GM19043 (cell line): ENCODE measurements around the gene ATP10D.
A peak's percentile ranks its signal among the peaks of the same experiment; 100 is the strongest.
"Not testable (repeated sequence)": the region's sequence is repeated elsewhere in the genome, so short reads cannot be mapped to it uniquely, and the experiment has no call there.

Experiments
- ATAC-seq: cut with Tn5 transposase; IDR thresholded peaks from one replicate; pipeline ENCODE4 v1.9.1; 2021; ENCODE audit warnings: low read depth; ENCODE audit not compliant: unreplicated experiment

Gene ATP10D

GRCh38 chr4:47486231-47486673, 1.2 kb downstream of the ATP10D start:
- no peak for ATAC-seq

- ATAC-seq = not testable (repeated sequence)
These were observed 1.7 kb downstream of the ATP10D start for GRCh38 chr4:47486727-47487126.

- no peak for ATAC-seq
These were observed 3.6 kb downstream of the ATP10D start for GRCh38 chr4:47488706-47489105.

GRCh38 chr4:47490550-47490949, 5.5 kb downstream of the ATP10D start:
- peak; percentile 41 for ATAC-seq

GRCh38 chr4:47493238-47494123, 8.4 kb downstream of the ATP10D start:
- ATAC-seq = peak; percentile 49

GRCh38 chr4:47494124-47494430, 9.0 kb downstream of the ATP10D start:
- ATAC-seq = no peak

- peak; percentile 40 for ATAC-seq
These were observed 13.8 kb downstream of the ATP10D start for GRCh38 chr4:47498899-47499298.

- no peak for ATAC-seq
These were observed 14.6 kb downstream of the ATP10D start for GRCh38 chr4:47499700-47500099.

GRCh38 chr4:47500776-47501175, 15.7 kb downstream of the ATP10D start:
- no peak for ATAC-seq

GRCh38 chr4:47505147-47505546, 20.1 kb downstream of the ATP10D start:
- no peak for ATAC-seq

- ATAC-seq = no peak
These were observed 20.6 kb downstream of the ATP10D start for GRCh38 chr4:47505666-47506065.

GRCh38 chr4:47510506-47511143, 25.6 kb downstream of the ATP10D start:
- peak; percentile 95 for ATAC-seq

GRCh38 chr4:47513461-47513860, 28.4 kb downstream of the ATP10D start:
- ATAC-seq = no peak

- peak; percentile 99 for ATAC-seq
These were observed 34.3 kb downstream of the ATP10D start for GRCh38 chr4:47519239-47519883.

- ATAC-seq = no peak
These were observed 40.2 kb downstream of the ATP10D start for GRCh38 chr4:47525154-47525819.

- ATAC-seq = no peak
These were observed 41.2 kb downstream of the ATP10D start for GRCh38 chr4:47526281-47526680.

- ATAC-seq = not testable (repeated sequence)
These were observed 43.6 kb downstream of the ATP10D start for GRCh38 chr4:47528646-47529045.

- no peak for ATAC-seq
These were observed 45.7 kb downstream of the ATP10D start for GRCh38 chr4:47530801-47531200.

GRCh38 chr4:47531241-47531953, 46.3 kb downstream of the ATP10D start:
- peak; percentile 99 for ATAC-seq

- ATAC-seq = no peak
These were observed 46.9 kb downstream of the ATP10D start for GRCh38 chr4:47531954-47532321.
